ENCODE results near the gene HNRNPA1L2. TPM values are rescaled to one million over a fixed set of nuclear protein-coding genes. Genes with fewer than 3 reads are reported as not detected.
"Not testable (repeated sequence)": the region's sequence is repeated elsewhere in the genome, so short reads cannot be mapped to it uniquely, and the experiment has no call there.

HNRNPA1L2 gene
- total and polyA plus RNA-seq, 2 experiments from 2014 or later = 6.1 to 7.4 TPM

DNA sequence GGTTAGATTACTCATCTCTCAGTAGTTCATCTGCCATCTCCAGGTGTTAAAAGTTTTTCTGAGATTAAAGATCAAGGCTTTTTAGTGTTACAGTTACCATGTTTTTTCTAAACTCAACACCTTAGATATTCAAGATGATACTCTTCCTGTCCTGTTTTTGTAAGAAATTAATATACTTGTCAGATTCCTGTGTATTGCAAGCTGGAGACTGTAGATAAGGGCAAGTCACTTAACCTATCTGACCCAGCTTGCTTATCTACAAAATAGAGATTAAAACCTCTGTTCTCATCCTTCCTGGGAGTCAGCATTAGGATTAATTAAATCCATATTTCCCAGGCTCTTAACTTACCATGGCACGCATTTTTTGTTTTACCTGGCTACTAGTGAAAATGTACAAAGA lies 35.6 kb downstream of the HNRNPA1L2 start:
- TF ChIP-seq, protein P1, sequence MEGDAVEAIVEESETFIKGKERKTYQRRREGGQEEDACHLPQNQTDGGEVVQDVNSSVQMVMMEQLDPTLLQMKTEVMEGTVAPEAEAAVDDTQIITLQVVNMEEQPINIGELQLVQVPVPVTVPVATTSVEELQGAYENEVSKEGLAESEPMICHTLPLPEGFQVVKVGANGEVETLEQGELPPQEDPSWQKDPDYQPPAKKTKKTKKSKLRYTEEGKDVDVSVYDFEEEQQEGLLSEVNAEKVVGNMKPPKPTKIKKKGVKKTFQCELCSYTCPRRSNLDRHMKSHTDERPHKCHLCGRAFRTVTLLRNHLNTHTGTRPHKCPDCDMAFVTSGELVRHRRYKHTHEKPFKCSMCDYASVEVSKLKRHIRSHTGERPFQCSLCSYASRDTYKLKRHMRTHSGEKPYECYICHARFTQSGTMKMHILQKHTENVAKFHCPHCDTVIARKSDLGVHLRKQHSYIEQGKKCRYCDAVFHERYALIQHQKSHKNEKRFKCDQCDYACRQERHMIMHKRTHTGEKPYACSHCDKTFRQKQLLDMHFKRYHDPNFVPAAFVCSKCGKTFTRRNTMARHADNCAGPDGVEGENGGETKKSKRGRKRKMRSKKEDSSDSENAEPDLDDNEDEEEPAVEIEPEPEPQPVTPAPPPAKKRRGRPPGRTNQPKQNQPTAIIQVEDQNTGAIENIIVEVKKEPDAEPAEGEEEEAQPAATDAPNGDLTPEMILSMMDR (IDR thresholded peaks at IDR 0.05; ENCODE audit: low read depth, low read length) = no peak
- DNase-seq (ENCODE audit: low read depth in 1 of 2, low spot score in 1 of 2) = no peak
- Histone ChIP-seq H3K4me3 (no peak overlapping the region), H3K27me3 (no peaks in the 10 kb centered on the region), H3K27ac (no peak overlapping the region), H3K4me1 (ENCODE audit: low read depth) (peaks cover 6% of the 10 kb centered on the region), H3K9me3 (ENCODE audit: low read depth) (no peaks in the 10 kb centered on the region), H3K36me3 (peaks cover 33% of the 10 kb centered on the region)

DNA sequence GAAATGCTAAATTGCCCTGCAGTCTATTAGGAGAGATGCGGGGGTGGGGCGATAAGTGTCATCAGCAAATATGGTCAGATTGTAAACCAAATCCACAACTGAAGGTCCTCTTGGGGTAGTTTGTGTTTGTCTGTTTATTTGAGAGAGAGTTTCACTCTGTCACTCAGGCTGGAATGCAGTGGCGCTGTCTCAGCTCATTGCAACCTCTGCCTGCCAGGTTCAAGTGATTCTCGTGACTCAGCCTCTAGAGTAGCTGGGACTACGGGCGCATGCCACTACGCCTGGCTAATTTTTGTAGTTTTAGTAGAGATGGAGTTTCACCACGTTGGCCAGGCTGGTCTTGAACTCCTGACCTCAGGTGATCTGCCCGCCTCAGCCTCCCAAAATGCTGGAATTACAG lies 43.6 kb downstream of the HNRNPA1L2 start:
- H3K27ac ChIP-seq; DNase-seq (ENCODE audit: low read depth in 1 of 2, low spot score in 1 of 2); H3K27me3 ChIP-seq; H3K4me3 ChIP-seq; H3K9me3 ChIP-seq (ENCODE audit: low read depth); H3K4me1 ChIP-seq (ENCODE audit: low read depth): not testable (repeated sequence)
- H3K36me3 ChIP-seq = peaks cover 20% of the 10 kb centered on the region

DNA sequence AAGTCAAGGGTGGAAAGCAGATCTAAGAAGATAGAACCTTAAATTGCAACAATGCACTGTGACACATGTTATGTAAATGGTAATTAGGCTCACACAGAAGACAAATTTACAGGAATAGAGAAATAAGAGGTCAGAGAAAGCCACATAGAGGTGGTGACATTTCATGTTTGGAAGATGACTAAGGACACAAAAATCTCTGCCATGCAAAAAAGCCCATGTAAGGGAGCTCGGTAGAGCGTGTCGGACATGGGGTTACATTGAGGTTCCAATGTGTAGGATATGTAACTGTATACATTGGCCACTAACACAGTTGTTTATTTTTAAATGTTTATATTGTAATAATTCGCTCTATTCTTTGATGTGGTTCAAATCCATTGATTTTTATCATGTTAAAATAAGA lies 44.1 kb downstream of the HNRNPA1L2 start:
- H3K27ac ChIP-seq = no peak overlapping the region
- no peak overlapping the region for H3K4me3 ChIP-seq
- DNase-seq (ENCODE audit: low read depth in 1 of 2, low spot score in 1 of 2) = no peak
- peaks cover 17% of the 10 kb centered on the region for H3K36me3 ChIP-seq
- H3K27me3 ChIP-seq = no peaks in the 10 kb centered on the region
- TF ChIP-seq, protein P1 (IDR thresholded peaks at IDR 0.05; ENCODE audit: low read depth, low read length) = no peak
- no peaks in the 10 kb centered on the region for H3K4me1 ChIP-seq (ENCODE audit: low read depth)
- no peaks in the 10 kb centered on the region for H3K9me3 ChIP-seq (ENCODE audit: low read depth)

Other genes starting within 250 kb of the HNRNPA1L2 start
- gene THSD1, start 236.3 kb upstream of the HNRNPA1L2 start, total RNA-seq = 0.66 and 0.85 TPM in 2 replicates
- gene THSD1, start 236.3 kb upstream of the HNRNPA1L2 start, polyA plus RNA-seq = not detected in 2 replicates
- 23.8 and 31.7 TPM in 2 replicates for gene VPS36, start 191.8 kb upstream of the HNRNPA1L2 start, total RNA-seq
- gene VPS36, start 191.8 kb upstream of the HNRNPA1L2 start, polyA plus RNA-seq = 24.6 and 30.8 TPM in 2 replicates
- gene CKAP2, start 187.0 kb upstream of the HNRNPA1L2 start, total RNA-seq = 9.9 and 47.2 TPM in 2 replicates
- 24.9 and 82.6 TPM in 2 replicates for gene CKAP2, start 187.0 kb upstream of the HNRNPA1L2 start, polyA plus RNA-seq
- gene SUGT1, start 10.4 kb downstream of the HNRNPA1L2 start, total RNA-seq = 24.1 and 32.9 TPM in 2 replicates
- 40.7 and 54.6 TPM in 2 replicates for gene SUGT1, start 10.4 kb downstream of the HNRNPA1L2 start, polyA plus RNA-seq
- 0.15 TPM in 1 of 2 replicates, not detected in the other for gene CNMD, start 97.4 kb downstream of the HNRNPA1L2 start, total RNA-seq
- gene CNMD, start 97.4 kb downstream of the HNRNPA1L2 start, polyA plus RNA-seq = 0.16 and 0.24 TPM in 2 replicates
- 0.42 and 0.74 TPM in 2 replicates for gene PCDH8, start 206.2 kb downstream of the HNRNPA1L2 start, total RNA-seq
- 0.07 and 0.84 TPM in 2 replicates for gene PCDH8, start 206.2 kb downstream of the HNRNPA1L2 start, polyA plus RNA-seq

Data from cardiac muscle cell (in vitro differentiated cells and primary cell).